Measurements from ENCODE around the gene CT47A1.
"Not testable (repeated sequence)": the region's sequence is repeated elsewhere in the genome, so short reads cannot be mapped to it uniquely, and the experiment has no call there.

Gene CT47A1

GRCh38 chrX:120985660-120986059 is at the start of gene CT47A1:
CT47A1 (minus strand) TSS chrX:120985760; CDS start chrX:120985529, 231 bp downstream.
- not testable (repeated sequence) for DNase-seq

- DNase-seq, result no peak
Observed at GRCh38 chrX:121032531-121032930, 47.0 kb upstream of the CT47A1 start.

- DNase-seq, result no peak
Observed at GRCh38 chrX:121030083-121030482, 44.5 kb upstream of the CT47A1 start.

- DNase-seq, result no peak
Observed at GRCh38 chrX:121028419-121028818, 42.9 kb upstream of the CT47A1 start.

- no peak for DNase-seq
Observed at GRCh38 chrX:121014826-121015225, 29.3 kb upstream of the CT47A1 start.

GRCh38 chrX:121013897-121014455 is 28.4 kb upstream of the CT47A1 start:
- DNase-seq, result no peak

GRCh38 chrX:121011254-121011653 is 25.7 kb upstream of the CT47A1 start:
- no peak for DNase-seq

GRCh38 chrX:121010218-121010617 is 24.7 kb upstream of the CT47A1 start:
- DNase-seq, result no peak

- no peak for DNase-seq
Observed at GRCh38 chrX:121009764-121010163, 24.2 kb upstream of the CT47A1 start.

GRCh38 chrX:121008920-121009319 is 23.4 kb upstream of the CT47A1 start:
- no peak for DNase-seq

GRCh38 chrX:121000589-121000988 is 15.0 kb upstream of the CT47A1 start:
- no peak for DNase-seq

GRCh38 chrX:120999413-120999812 is 13.9 kb upstream of the CT47A1 start:
- no peak for DNase-seq

- not testable (repeated sequence) for DNase-seq
Observed at GRCh38 chrX:120956500-120956899, 29.1 kb downstream of the CT47A1 start, which contains the start of gene CT47A7. CT47A7 (minus strand) TSS chrX:120956600; CDS start chrX:120956345, 255 bp downstream.
